ENCODE data around the gene LHX5. TPM values are rescaled to one million over a fixed set of nuclear protein-coding genes. Genes with fewer than 3 reads are reported as not detected.

The LHX5 gene
- total RNA-seq, 4 donors from 2014 or later, result not detected

- ATAC-seq (ENCODE audit: low FRiP score) (no peak), DNase-seq (ENCODE audit: low spot score) (no peak)
- TF ChIP-seq CTCF (IDR thresholded peaks at IDR 0.05), result no peak
Measured at GRCh38 chr12:113486722-113487121, 15.1 kb upstream of the LHX5 start.

GRCh38 chr12:113485330-113485729 lies 13.7 kb upstream of the LHX5 start:
- TF ChIP-seq CTCF (IDR thresholded peaks at IDR 0.05), result no peak
- no peak for ATAC-seq (ENCODE audit: low FRiP score)
- no peak for DNase-seq (ENCODE audit: low spot score)

GRCh38 chr12:113482334-113482733 lies 10.7 kb upstream of the LHX5 start:
- no peak for ATAC-seq (ENCODE audit: low FRiP score)
- TF ChIP-seq CTCF (IDR thresholded peaks at IDR 0.05), result no peak
- DNase-seq (ENCODE audit: low spot score), result no peak

GRCh38 chr12:113480336-113480971 lies 8.8 kb upstream of the LHX5 start:
- TF ChIP-seq CTCF (IDR thresholded peaks at IDR 0.05), result no peak
- ATAC-seq (ENCODE audit: low FRiP score) (no peak), DNase-seq (ENCODE audit: low spot score) (no peak)

- no peak for TF ChIP-seq CTCF (IDR thresholded peaks at IDR 0.05)
- ATAC-seq (ENCODE audit: low FRiP score) (no peak), DNase-seq (ENCODE audit: low spot score) (no peak)
Measured at GRCh38 chr12:113479590-113480335, 8.1 kb upstream of the LHX5 start.

GRCh38 chr12:113479216-113479589 lies 7.5 kb upstream of the LHX5 start:
- TF ChIP-seq CTCF (IDR thresholded peaks at IDR 0.05), result no peak
- no peak for DNase-seq (ENCODE audit: low spot score)
- ATAC-seq (ENCODE audit: low FRiP score), result no peak
